Measurements from ENCODE around the gene NOS1AP.

Gene NOS1AP

GRCh38 chr1:162218975-162219374, 149.5 kb downstream of the NOS1AP start:
- H3K4me1 ChIP-seq, result peaks cover 0 to 37% (median 20%) of the 10 kb centered on the region in 4 donors
- intact Hi-C loops (cut with DNase I; ENCODE audit: low total_unique reads), result loop anchor here (10.0 kb wide), 1 partner anchor 144 kb away; no protein-coding TSS in a partner anchor
- TF ChIP-seq, protein P1, sequence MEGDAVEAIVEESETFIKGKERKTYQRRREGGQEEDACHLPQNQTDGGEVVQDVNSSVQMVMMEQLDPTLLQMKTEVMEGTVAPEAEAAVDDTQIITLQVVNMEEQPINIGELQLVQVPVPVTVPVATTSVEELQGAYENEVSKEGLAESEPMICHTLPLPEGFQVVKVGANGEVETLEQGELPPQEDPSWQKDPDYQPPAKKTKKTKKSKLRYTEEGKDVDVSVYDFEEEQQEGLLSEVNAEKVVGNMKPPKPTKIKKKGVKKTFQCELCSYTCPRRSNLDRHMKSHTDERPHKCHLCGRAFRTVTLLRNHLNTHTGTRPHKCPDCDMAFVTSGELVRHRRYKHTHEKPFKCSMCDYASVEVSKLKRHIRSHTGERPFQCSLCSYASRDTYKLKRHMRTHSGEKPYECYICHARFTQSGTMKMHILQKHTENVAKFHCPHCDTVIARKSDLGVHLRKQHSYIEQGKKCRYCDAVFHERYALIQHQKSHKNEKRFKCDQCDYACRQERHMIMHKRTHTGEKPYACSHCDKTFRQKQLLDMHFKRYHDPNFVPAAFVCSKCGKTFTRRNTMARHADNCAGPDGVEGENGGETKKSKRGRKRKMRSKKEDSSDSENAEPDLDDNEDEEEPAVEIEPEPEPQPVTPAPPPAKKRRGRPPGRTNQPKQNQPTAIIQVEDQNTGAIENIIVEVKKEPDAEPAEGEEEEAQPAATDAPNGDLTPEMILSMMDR (IDR thresholded peaks at IDR 0.05), result no peak
- no peaks in the 10 kb centered on the region for H3K36me3 ChIP-seq
- H3K27ac ChIP-seq, result no peak overlapping the region
- peaks cover 0 to 4% of the 10 kb centered on the region in 2 donors for H3K27me3 ChIP-seq
- H3K4me3 ChIP-seq, result no peak overlapping the region
- no peaks in the 10 kb centered on the region for H3K9me3 ChIP-seq
- no peak for DNase-seq

DNA sequence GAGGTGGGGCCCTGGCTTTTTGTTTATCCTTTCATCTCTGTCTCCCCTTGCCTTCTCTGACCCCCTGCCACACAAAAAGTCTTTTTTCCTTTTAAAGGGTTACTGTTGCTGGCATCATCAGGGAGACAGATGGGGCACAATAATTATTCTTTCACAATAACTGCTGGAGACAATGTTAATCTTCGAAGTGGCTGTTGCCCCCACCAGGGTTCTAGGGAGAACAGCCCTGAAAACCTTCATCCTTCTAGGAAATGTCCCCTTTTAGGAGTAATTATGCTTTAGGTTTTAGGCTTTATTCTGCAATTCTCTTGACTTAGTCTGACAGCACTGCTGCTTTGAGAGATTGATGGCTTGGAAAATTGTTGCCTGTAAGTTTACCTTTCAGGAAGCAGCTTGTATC, 150.0 kb downstream of the NOS1AP start:
- intact Hi-C loops (cut with DNase I; ENCODE audit: low total_unique reads), result loop anchor here (10.0 kb wide), 1 partner anchor 145 kb away; no protein-coding TSS in a partner anchor
- DNase-seq, result no peak
- TF ChIP-seq, protein P1 (IDR thresholded peaks at IDR 0.05), result no peak
- Histone ChIP-seq H3K27me3 (peaks cover 0 to 4% of the 10 kb centered on the region in 2 donors), H3K36me3 (no peaks in the 10 kb centered on the region), H3K27ac (no peak overlapping the region), H3K4me3 (no peak overlapping the region), H3K4me1 (peaks cover 0 to 33% (median 16%) of the 10 kb centered on the region in 4 donors), H3K9me3 (no peaks in the 10 kb centered on the region)

- peaks cover 0 to 4% of the 10 kb centered on the region in 2 donors for H3K27me3 ChIP-seq
- H3K4me3 ChIP-seq, result no peak overlapping the region
- H3K9me3 ChIP-seq, result no peaks in the 10 kb centered on the region
- H3K36me3 ChIP-seq, result no peaks in the 10 kb centered on the region
- intact Hi-C loops (cut with DNase I; ENCODE audit: low total_unique reads), result no loop called here
- H3K4me1 ChIP-seq, result peaks cover 0 to 32% (median 13%) of the 10 kb centered on the region in 4 donors
- TF ChIP-seq, protein P1 (IDR thresholded peaks at IDR 0.05), result no peak
- no peak overlapping the region for H3K27ac ChIP-seq
- DNase-seq, result no peak
Observed at GRCh38 chr1:162220009-162220539, 150.6 kb downstream of the NOS1AP start.

DNA sequence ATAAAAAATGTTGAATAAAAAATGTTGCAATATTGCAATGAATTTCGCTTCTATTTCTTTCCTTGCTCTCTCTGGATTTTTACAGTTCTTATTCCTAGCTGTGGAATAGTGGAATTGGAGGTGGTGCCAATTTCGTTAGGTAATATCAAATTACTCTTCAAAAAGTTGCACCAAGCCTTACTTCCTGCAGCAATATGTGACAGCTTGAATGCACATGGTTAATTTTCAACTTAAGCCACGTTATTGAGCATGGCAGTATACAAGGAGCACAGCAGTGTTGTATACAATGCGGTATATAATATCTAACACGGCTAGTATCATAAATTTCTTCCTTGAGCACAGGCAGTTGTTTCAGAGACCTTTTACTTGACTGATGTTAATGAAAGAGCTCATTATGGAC, 152.5 kb downstream of the NOS1AP start:
- intact Hi-C loops (cut with DNase I; ENCODE audit: low total_unique reads), result no loop called here
- DNase-seq, result no peak
- Histone ChIP-seq H3K27me3 (peaks cover 0 to 4% of the 10 kb centered on the region in 2 donors), H3K4me1 (peaks cover 0 to 22% (median 11%) of the 10 kb centered on the region in 4 donors), H3K36me3 (no peaks in the 10 kb centered on the region), H3K27ac (no peak overlapping the region), H3K9me3 (no peaks in the 10 kb centered on the region), H3K4me3 (no peak overlapping the region)
- TF ChIP-seq, protein P1 (IDR thresholded peaks at IDR 0.05), result no peak

GRCh38 chr1:162222730-162223129, 153.2 kb downstream of the NOS1AP start:
- no peaks in the 10 kb centered on the region for H3K36me3 ChIP-seq
- no peaks in the 10 kb centered on the region for H3K9me3 ChIP-seq
- H3K4me1 ChIP-seq, result peaks cover 0 to 17% (median 10%) of the 10 kb centered on the region in 4 donors
- no peak overlapping the region for H3K4me3 ChIP-seq
- TF ChIP-seq, protein P1 (IDR thresholded peaks at IDR 0.05), result no peak
- H3K27ac ChIP-seq, result no peak overlapping the region
- H3K27me3 ChIP-seq, result peaks cover 0 to 4% of the 10 kb centered on the region in 2 donors
- DNase-seq, result no peak
- intact Hi-C loops (cut with DNase I; ENCODE audit: low total_unique reads), result no loop called here

All from tibial artery (tissue), 4 donors.